SK-N-SH (cell line): ENCODE data around the gene SREK1IP1.

Experiments used
- CTCF ChIP-seq: fragments of 200-600 bp; sonication (generic); IDR thresholded peaks from 2 replicates; pipeline ENCODE4 v1.6.1; 2017; ENCODE audit warnings: antibody characterized with exemption, mild to moderate bottlenecking, moderate library complexity
- ELF1 ChIP-seq: IDR thresholded peaks from 2 replicates; pipeline ENCODE4 v1.4.0; 2012
- EZH2phosphoT487 ChIP-seq: fragments of 200-600 bp; sonication (generic); IDR thresholded peaks from 2 replicates; pipeline ENCODE4 v1.6.1; 2017; ENCODE audit warnings: low read depth, mixed run types, mild to moderate bottlenecking, antibody characterized with exemption, moderate library complexity, borderline replicate concordance
- FOXJ3 ChIP-seq: sonication (generic); formaldehyde crosslinking; IDR thresholded peaks from 2 replicates; pipeline ENCODE4 v1.5.1; 2020; ENCODE audit warnings: mild to moderate bottlenecking, missing genetic modification reagents
- GATA2 ChIP-seq: sonication (generic); formaldehyde crosslinking; IDR thresholded peaks from 2 replicates; pipeline ENCODE4 v1.5.0; 2020; ENCODE audit warnings: mild to moderate bottlenecking, missing genetic modification reagents
- POLR2AphosphoS5 ChIP-seq: IDR thresholded peaks from 2 replicates; pipeline ENCODE4 v1.6.1; 2012; ENCODE audit warnings: low read depth, low read length
- RCOR1 ChIP-seq: fragments of 150-350 bp; IDR thresholded peaks from 2 replicates; pipeline ENCODE4 v1.6.1; 2017; ENCODE audit warnings: antibody characterized with exemption, low read length
- REST ChIP-seq: IDR thresholded peaks from 2 replicates; pipeline ENCODE4 v1.6.1; 2012; ENCODE audit warnings: mild to moderate bottlenecking, low read depth, low read length, moderate library complexity
- RFX5 ChIP-seq: IDR thresholded peaks from 2 replicates; pipeline ENCODE4 v1.6.1; 2012; ENCODE audit warnings: mild to moderate bottlenecking, improper control_type of control experiment, low read length
- YY1 ChIP-seq: IDR thresholded peaks from 2 replicates; pipeline ENCODE4 v1.4.0; 2012; ENCODE audit warnings: low read depth, mild to moderate bottlenecking

GRCh38 chr5:64691291-64691690 lies 77.2 kb downstream of the SREK1IP1 start:
- TF ChIP-seq EZH2phosphoT487 = no peak
- no peak for TF ChIP-seq CTCF
- no peak for TF ChIP-seq YY1
- no peak for TF ChIP-seq GATA2 (CRISPR knock-in tag)
- no peak for TF ChIP-seq RFX5
- TF ChIP-seq POLR2AphosphoS5 = no peak
- no peak for TF ChIP-seq FOXJ3 (CRISPR knock-in tag)
- TF ChIP-seq ELF1 = no peak
- no peak for TF ChIP-seq REST
- no peak for TF ChIP-seq RCOR1
